HG02870 (cell line): ENCODE results near the gene STK32B.

Source experiments
- ATAC-seq: cut with Tn5 transposase; IDR thresholded peaks from one replicate; pipeline ENCODE4 v1.9.1; 2021; ENCODE audit warnings: mild to moderate bottlenecking, moderate library complexity; ENCODE audit not compliant: unreplicated experiment

STK32B gene

DNA sequence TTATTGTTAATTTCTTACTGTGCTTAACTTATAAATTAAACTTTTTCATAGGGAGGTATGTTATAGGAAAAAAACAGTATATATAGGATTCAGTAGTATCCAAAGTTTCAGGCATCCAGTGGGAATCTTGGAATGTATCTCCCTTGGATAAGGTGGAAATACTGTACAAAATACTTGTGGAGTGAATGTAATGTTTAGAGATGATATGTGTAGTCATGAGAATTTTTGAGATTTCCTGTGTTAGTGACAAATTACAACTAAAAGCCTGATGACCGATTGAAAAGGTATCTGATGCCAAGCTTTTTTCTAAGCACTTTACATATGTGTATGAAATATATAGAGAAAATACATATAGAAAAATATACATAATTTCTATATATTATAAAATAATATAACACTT is 69.2 kb downstream of the STK32B start:
- ATAC-seq, result no peak

DNA sequence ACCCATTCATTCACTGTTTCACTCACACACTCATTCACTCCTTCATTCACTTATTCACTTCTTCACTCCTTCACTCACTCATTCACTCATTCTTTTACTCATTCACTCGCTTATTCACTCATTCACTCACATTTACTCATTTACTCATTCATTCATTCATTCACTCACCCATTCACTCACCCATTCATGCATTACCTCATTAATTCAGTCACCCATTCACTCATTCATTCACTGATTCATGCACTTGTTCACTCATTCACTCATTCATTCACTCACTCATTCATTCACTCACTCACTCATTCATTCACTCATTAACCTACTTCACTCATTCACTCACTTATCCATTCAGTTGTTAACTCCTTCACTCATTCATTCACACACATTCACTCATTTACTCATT is 70.8 kb downstream of the STK32B start:
- ATAC-seq, result no peak

DNA sequence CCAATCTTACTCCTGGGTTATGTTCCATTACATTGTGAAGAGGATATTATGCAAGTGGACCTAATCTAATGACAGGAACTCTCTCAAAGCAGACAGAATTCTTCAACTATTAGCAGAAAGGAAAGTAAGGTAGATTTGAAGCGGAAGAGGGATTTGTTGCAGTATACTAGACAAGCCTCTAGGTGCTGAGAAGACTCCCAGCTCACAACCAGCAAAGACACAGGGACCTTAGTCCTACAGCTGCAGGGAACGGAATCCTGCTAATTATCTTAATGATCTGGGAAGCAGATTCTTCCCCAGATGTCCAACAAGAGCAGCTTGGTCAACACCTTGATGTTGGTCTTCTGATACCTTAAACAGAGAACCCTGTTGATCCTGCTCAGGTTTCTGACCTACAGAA is 73.6 kb downstream of the STK32B start:
- no peak for ATAC-seq

DNA sequence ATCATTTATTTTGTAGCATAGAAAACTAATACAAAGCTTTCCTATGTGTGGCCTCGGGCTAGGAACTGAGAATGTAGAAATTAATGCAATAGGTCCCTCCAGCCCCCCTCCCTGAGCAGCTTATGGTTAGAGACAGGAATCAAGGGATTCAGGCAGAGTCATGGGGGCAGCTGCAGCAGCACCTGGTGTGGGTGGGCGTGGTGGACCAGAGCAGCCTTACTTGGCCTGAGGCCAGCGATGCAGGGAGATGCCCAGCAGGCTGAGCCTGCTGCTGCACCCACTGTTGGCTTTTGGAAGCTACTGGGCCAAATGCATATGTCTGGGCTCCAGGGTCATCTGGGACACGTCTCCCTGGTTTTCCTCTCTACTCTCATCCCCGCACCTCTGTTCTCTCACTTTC is 74.0 kb downstream of the STK32B start:
- ATAC-seq, result no peak

DNA sequence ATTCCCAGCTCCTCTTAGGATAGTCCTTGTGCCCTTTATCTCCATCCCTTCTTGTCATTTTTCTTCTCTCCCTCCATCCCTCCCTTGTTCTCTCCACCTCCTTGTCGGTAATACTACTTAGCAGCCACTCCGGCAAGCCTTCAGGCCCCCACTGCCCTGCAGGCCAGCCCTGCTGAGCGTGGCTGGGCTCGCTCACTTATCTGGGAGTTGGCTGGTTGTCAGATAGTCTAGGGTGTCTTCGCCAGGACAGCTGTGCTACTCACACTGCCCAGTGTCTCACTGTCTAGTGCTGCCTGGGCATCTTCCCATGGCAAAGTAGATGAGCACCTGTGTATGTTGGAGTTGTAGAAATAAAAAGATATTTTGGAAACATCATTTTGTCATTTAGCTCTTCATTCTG is 75.0 kb downstream of the STK32B start:
- ATAC-seq, result no peak

DNA sequence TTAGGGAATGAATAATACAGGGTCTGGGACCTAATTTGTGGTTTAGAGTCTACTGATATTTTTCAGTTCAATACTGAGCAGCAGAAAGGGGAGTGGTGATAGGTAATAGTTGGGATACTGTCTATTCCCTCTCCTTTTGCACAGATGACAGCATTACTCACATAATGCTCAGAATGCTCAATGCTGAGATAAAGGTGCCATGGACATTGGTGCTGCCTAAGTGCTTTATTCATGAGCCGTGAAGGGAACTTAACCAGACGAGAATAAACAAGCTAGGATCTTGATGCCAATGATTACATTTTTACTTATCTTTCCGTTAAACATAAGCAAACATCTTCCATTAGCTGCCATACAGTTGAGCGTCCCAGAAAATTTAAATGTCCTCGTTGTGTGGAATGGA is 75.6 kb downstream of the STK32B start:
- ATAC-seq, result no peak

DNA sequence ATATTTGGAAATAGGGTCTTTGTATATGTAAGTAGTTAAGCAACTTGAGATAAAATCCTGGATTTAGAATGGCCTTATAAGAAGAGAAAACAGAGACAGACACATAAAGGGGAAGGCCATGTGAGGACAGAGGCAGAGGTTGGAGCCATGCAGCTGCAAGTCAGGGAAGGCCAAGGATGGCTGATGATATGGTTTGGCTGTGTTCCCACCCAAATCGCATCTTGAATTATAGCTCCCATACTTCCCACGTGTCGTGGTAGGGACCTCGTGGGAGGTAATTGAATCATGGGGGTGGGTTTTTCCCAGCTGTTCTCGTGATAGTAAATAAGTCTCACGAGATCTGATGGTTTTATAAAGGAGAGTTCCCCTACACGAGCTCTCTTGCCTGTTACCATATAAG is 76.3 kb downstream of the STK32B start:
- ATAC-seq, result no peak

DNA sequence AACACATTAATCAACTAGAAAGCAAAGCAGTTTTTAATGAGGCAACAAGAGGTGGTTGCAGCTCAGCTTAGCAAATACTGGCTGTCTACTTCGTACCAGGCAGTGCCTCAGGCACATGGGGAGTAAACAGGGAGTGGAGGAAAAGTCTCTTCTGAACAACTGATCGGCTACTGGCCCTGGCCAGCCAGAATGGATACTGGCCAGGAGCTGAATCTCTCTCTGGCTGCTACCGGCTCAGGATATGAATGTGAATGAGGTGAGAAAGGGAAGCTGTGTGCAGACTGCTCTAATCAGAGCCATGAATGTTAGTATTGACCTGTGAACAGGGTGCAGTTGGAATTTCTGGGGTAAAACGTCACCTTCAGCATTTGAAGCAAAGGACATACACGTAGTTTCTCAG is 77.3 kb downstream of the STK32B start:
- no peak for ATAC-seq

DNA sequence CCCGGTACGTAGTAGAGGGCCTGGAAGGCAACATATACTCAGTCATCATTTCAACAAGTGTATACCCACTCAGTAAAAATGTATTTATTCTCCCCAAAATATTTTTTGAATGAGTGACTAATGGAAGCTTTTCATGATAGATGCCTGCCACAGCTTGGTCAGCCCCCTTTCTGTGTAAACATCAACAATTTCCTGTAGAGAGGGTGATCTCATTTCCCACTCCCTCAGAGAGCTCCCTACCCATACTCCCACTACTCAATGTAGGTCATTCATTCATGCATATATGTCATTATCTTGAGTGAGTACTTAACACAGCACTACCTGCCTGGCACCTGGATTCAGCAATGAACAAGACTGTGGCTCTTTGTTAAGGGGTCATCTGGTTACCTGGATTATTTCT is 81.9 kb downstream of the STK32B start:
- ATAC-seq, result no peak

DNA sequence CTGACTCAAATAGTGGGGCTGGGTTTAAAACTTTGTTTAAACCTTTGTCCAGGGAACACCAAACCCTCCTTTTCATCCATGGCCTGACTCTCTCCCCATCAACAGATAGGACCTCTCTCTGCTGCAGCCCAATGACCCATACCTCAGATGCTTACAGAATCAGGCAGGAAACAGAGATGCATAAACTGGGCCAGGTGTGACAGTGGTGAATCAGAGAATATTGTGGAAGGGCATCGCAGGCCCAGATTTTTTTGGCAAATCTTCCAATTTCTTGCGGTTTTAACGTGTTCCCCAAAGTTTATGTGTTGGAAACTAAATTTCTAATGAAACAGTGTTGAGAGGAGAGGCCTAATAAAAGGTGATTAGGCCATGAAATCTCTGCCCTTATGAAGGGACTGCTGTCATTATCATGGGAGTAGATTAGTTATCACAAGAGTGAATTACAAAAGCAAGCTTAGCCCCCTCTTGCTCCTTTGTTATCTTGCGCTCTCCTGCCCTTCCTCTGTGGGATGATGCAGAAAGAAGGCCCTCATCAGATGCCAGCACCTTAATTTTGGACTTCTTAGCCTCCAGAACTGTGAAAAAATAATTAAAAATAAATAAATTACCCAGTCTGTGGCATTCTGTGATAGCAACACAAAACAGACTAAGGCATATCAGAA is 82.8 kb downstream of the STK32B start:
- ATAC-seq, result no peak

DNA sequence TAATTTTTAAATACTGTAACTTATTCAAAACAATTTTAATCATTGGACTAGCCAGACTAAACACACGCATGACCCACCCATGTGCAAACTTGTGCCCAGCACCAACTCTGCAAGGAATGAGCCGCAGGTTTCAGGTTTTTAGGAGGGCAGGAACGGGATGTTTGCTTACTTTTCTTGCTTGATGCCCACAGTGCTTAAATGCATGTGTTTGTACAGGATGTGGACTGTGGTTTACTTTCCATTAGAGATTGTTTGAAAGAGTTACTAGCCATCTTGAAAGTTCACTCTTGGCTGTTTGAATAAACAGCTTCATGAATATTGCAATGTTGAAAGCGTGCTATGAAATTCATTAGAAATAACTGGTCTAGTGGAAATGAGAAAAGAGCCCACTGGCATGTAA is 83.3 kb downstream of the STK32B start:
- ATAC-seq, result no peak

DNA sequence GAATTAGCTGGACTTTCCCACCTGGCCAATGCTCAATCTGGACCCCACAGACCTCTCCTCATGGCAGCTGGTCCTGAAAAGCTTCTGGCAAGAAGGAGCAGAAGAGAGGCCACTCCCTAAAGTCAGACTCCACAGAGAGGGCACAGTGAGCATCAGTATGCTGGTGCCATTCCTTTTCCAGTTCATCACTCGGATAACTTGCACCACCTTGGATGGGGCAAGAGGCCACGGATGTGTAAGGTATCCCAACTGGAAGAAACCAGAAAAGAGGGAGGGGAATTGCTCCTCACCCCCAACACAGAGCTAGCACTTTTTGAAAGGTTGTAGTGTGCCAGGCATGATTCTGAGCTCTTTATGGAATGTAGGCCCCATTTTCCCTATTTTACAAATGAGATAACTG is 85.9 kb downstream of the STK32B start:
- no peak for ATAC-seq

DNA sequence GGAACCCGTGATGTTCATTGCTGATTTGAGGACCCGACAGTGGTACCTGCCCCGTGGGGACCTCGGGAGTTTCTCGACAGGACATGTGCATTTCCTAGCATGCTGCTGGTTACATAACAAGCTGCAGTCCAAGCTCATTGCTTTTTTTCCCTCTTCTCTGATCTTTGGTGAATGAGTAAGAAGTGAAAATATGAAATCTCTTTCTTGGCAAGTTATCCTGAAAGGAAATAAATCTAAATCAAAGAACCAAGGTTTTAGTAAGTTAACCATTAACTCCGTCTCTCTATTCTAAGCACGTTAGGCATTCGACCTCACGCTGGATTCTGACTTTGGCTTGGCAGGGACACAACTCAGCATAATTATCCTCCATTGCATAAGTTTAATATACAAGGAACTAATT is 86.6 kb downstream of the STK32B start:
- no peak for ATAC-seq

DNA sequence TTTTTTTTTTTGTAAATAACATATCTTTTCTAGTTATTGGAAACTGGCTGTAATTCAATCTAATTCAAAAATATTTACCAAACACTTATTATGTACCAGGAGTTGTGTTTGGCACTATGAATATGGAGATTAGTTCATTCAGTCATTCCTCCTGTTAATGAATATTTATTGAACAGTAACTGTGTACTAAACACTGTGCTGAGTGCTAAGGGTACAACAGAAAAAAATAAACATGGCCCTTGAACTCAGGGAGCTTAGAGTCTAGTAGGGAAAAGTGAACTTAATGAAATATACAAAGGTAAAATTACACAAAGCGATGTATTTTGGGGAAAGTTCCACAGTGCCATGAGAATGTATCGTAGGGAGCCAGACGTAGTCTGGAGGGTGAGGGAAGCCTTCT is 87.1 kb downstream of the STK32B start:
- ATAC-seq, result no peak

DNA sequence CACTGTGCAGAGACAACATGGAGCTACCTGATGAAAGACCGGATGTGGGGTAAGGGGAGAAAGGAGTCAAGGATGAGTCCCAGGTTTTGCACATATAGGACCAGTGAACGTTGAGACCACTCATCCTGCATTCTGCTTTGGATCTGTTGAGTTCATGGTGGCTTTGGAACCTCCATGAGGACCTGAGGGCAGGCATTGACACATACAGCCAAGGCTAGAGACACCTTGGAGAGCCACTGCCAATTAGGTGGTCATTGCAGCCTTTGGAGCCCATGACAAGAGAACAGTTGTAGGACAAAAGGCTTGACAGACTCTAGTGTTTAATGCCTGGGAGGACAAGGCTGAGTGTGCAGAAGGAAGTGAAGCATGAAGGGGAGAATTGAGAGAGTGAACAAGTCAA is 87.9 kb downstream of the STK32B start:
- no peak for ATAC-seq

DNA sequence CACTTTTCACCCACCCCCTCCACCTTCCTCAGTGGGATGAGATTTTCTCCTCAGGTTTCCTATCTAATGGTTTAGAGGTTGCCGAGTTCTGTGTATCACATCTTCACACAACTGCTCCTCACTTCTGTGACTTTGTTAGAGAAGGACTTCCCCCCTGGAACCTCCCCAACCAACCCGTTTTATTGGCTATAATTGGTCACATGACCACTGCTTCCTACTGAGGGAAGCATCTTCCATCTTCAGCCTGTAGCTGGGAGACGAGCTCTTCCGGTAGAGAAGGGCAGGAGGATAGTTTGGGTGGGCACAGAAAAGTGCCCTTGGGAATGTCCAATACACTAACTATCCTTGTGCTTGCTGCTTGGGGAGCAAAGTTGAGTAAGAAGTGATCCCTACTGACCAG is 90.5 kb downstream of the STK32B start:
- ATAC-seq, result no peak

DNA sequence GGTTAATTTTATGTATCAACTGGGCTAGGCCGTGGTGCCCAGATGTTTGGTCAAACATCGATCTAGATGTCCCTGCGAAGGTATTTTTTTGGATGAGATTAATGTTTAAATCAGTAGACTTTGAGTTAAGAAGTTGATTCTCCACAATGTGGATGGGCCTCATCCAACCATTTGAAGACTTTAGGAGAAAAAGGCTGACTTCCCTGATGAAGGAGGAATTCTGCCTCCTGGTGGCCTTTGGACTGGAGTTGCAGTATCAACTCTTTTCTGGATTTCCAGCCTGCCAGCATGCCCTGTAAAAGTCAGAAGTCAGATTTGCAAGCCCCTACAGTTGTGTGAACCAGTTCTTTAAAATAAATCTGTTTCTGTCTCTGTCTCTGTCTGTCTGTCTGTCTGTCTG is 91.4 kb downstream of the STK32B start:
- ATAC-seq, result no peak

DNA sequence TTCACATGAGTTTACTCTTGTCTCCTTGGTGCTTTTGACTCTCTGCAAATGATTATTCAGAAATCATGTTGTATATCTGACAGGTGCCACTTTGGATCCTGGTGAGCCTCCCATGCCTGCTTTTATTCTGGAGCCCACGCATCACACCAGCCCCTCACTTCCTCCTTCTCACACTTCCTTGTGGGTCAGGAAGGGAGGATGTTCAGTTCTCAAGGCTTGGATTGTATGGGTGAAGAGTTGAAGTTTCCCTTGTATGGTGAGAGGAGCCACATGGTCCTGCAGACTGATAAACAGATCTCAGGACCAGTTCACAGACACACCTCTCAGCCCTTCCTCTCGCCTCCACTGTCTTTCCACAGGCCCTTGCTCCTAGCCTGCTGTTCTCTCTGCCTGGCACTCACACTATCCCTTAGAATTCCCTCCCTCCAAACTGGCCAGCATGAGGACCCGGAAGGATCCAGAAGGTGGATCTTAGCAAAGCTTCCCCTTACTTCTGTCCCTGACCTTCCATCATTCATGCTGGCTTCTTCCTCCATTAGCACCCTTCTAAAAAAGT is 92.1 kb downstream of the STK32B start:
- ATAC-seq, result no peak

DNA sequence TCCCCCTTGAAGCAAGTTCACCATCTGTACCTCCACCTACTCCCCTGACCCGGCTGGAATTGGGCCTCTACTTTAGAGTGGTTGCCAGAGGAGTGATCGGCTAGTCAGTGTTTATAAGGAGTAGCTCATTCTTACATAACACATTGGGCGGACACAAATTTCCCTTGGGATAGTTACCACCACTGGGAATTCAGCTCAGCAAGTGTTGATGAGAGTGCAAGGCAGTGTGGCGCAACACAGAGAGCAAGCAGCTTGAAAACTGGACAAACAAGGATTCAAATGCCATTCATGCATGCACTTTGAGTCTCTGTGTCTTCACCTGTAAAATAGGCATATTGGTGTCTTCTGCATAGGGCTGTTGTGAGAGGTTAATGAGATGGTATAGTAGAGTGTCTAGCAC is 92.7 kb downstream of the STK32B start:
- ATAC-seq, result no peak

DNA sequence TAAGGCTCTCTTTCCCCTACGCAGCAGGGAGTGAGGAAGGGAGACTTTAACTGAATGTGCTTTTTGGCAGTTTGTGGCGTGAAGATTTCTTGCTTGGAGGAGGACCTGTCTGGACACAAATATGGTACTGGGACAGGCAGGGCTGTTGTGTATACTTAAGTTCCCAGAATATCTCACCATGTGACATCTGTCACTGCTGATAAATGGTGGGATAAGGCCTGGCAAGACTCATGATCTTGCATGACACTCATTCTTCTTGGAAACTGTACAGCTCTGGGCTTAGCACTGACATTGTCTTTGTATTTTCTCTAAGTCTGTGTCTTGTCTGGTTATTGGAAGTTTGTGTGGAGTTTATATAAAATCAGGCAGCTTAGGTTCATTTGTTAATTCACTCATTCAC is 93.1 kb downstream of the STK32B start:
- no peak for ATAC-seq

DNA sequence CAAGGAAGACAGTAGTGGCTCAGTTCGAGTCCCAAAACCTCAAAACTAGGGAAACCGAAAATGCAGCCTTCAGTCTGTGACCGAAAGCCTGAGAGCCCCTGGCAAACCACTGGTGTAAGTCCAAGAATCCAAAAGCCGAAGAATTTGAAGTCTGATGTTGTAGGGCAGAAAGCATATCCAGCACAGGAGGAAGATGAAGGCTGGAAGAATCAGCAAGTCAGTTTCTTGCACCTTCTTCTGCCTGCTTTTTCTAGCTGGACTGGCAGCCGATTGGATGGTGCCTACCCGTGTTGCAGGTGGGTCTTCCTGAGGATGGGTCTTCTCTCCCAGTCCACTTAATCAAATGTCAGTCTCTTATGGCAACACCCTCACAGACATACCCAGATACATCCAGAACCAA is 95.0 kb downstream of the STK32B start:
- no peak for ATAC-seq

DNA sequence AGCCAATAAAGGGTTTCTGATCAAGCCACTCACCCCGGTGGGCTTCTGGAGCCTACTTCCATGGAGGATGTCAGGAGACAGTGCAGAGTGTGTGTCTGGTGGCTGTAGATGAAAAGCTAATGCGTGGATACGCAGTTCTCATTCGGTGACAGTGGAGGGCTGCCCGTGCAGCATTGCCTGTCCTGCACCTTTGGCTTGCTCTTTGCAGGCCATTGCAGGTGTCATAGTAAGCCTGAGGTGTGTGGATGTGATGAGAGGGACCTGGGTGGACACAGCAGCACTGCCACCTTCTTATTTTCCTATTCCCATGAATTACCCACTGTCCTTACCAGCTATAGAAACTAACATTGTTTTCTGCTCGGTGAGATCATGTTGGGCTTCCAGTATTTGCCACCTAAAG is 101.2 kb downstream of the STK32B start:
- ATAC-seq, result no peak

DNA sequence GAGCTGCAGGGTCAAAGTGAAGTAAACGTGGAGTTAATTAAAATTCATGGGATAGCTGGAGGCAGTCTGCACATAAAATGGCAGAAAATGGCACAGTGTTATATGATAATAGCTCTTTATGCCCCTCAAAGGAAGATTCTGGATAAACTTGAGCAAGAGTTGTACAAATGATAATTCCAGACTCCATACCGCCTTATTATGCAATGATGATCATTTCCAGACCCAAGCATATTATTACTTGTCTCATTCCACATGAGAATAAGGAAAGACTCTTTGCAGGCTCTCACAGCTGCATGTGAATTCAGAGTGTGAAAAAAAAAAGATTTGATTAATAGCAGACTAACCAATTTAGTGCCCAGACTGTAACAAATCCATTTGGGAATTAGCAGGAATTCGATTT is 105.4 kb downstream of the STK32B start:
- no peak for ATAC-seq
